Ovary (tissue), 9 donors: ENCODE results near the gene DPF3. TPM values are rescaled to one million over a fixed set of nuclear protein-coding genes. Genes with fewer than 3 reads are reported as not detected.

Experiments used
- DNase-seq, 5 donors: peaks; one replicate each; pipeline ENCODE4 v3.0.0-alpha.2; 2019 to 2020
- H3K27ac ChIP-seq, 2 donors: fragments of 200-600 bp; one replicate each; pipeline versions ENCODE4 v1.5.1 to v1.8.0; 2019 to 2022
- H3K27me3 ChIP-seq: fragments of 200-600 bp; one replicate; pipeline ENCODE4 v1.8.0; 2022
- H3K36me3 ChIP-seq: fragments of 200-600 bp; sonication (generic); one replicate; pipeline ENCODE4 v1.5.1; 2019
- H3K4me1 ChIP-seq: one replicate; pipeline ENCODE4 v1.8.1; 2013; ENCODE audit warnings: mild to moderate bottlenecking, moderate library complexity; ENCODE audit not compliant: insufficient read depth
- H3K4me3 ChIP-seq: fragments of 200-600 bp; sonication (generic); one replicate; pipeline ENCODE4 v1.5.1; 2017
- H3K9me3 ChIP-seq, 2 donors: fragments of 200-600 bp in 1 of 2; sonication (generic) in 1 of 2; one replicate each; pipeline versions ENCODE4 v1.5.1 to v1.8.1; 2013 to 2019; ENCODE audit warnings: mild to moderate bottlenecking in 1 of 2, moderate library complexity in 1 of 2
- CTCF ChIP-seq, 3 donors: fragments of 450-650 bp in 2 of 3; fragments of 200-600 bp in 1 of 3; IDR thresholded peaks; one replicate each; pipeline versions ENCODE4 v1.5.1 to v1.8.0; 2016 to 2022; ENCODE audit warnings: antibody characterized with exemption in 3 of 3, mild to moderate bottlenecking in 1 of 3
- EP300 ChIP-seq: sonication (generic); formaldehyde crosslinking; IDR thresholded peaks from one replicate; pipeline ENCODE4 v1.6.1; 2017; ENCODE audit warnings: antibody characterized with exemption
- POLR2A ChIP-seq: fragments of 450-650 bp; IDR thresholded peaks from one replicate; pipeline ENCODE4 v1.6.1; 2017; ENCODE audit warnings: antibody characterized with exemption, mild to moderate bottlenecking, moderate library complexity
- WGBS, 3 donors: extraction: QIAGEN DNeasy Blood & Tissue Kit in 1 of 3; methylation state at CpG; one replicate each; pipeline versions ENCODE4 v1.1.5 to v1.1.7; 2013 to 2017; 5-methylcytosine and 5-hydroxymethylcytosine counted together
- intact Hi-C, 4 donors: fragments of 100-400 bp; cut with DNase I; formaldehyde crosslinking; loops; one replicate each; pipeline versions ENCODE4 v1.11.0 to v1.15.1; 2022 to 2023
- polyA plus RNA-seq, 2 donors: library from polyadenylated mRNA; stranded (reverse); fragments of 200-250 nt in 1 of 2; fragments of 350-450 nt in 1 of 2; fragmentation: Illumina TruSeq in 1 of 2; extraction: RNeasy Lipid Tissue Mini Kit (QIAGEN cat#74804) in 1 of 2; gene quantifications; one replicate each; pipeline ENCODE4 v1.2.3, GENCODE V29; 2013 to 2014
- total RNA-seq, 7 donors: library from RNA; depleted of rRNA in 2 of 7; stranded (reverse); fragments of >200 nt in 2 of 7; fragmentation: NEBNext Ultra II Directional in 3 of 7; extraction: Animal tissue kit (Norgen Biotek cat#: 25700) in 3 of 7; gene quantifications; one replicate each; pipeline versions ENCODE4 v1.1.0 to v1.2.4, GENCODE V29; 2016 to 2023
- donor health status: DM: no; HTN: no; CAD: no; lungs with moderate emphysema.
- donor health status: DM: no; HTN: no; CAD: no.
- donor health status: Bipolar disorder and iron deficiency.
- donor health status: DM: yes; HTN: yes; CAD: no.
- donor health status: DM: no; HTN: no; CAD: no.
- donor health status: DM: yes; HTN: yes; CAD: no.

The DPF3 gene
- total and polyA plus RNA-seq, 9 donors = 6.3 to 34.4 (median 21.9) TPM

GRCh38 chr14:72932893-72933292 lies 39.0 kb upstream of the DPF3 start:
- H3K27ac ChIP-seq = no peak overlapping the region
- TF ChIP-seq EP300 (no peak), CTCF (IDR thresholded peaks at IDR 0.05) (no peak), POLR2A (no peak)
- no peak for DNase-seq
- H3K36me3 ChIP-seq = no peaks in the 10 kb centered on the region
- no peak overlapping the region for H3K4me3 ChIP-seq
- H3K27me3 ChIP-seq = no peaks in the 10 kb centered on the region
- WGBS, 3 donors = 86 to 91% (median 88%) methylated on average over 7 of the region's 7 CpGs
- no peaks in the 10 kb centered on the region for H3K9me3 ChIP-seq
- no peaks in the 10 kb centered on the region for H3K4me1 ChIP-seq
- intact Hi-C loops = no loop called here

- Histone ChIP-seq H3K4me1 (peaks cover 1% of the 10 kb centered on the region), H3K27ac (no peak overlapping the region), H3K36me3 (no peaks in the 10 kb centered on the region), H3K9me3 (no peaks in the 10 kb centered on the region), H3K4me3 (no peak overlapping the region), H3K27me3 (no peaks in the 10 kb centered on the region)
- DNase-seq = no peak
- no peak for TF ChIP-seq POLR2A
- TF ChIP-seq CTCF (IDR thresholded peaks at IDR 0.05) = no peak
- TF ChIP-seq EP300 = no peak
- intact Hi-C loops = no loop called here
- WGBS, 3 donors = 90 to 95% (median 94%) methylated on average over 43 of the region's 43 CpGs
Observed at GRCh38 chr14:72929316-72930080, 35.6 kb upstream of the DPF3 start.

- Histone ChIP-seq H3K36me3 (no peaks in the 10 kb centered on the region), H3K27ac (no peak overlapping the region), H3K27me3 (no peaks in the 10 kb centered on the region), H3K9me3 (no peaks in the 10 kb centered on the region), H3K4me3 (no peak overlapping the region), H3K4me1 (peaks cover 1% of the 10 kb centered on the region)
- TF ChIP-seq EP300 (no peak), POLR2A (no peak), CTCF (IDR thresholded peaks at IDR 0.05) (no peak)
- 86 to 90% (median 86%) methylated on average over 13 to 21 of the region's 21 CpGs for WGBS, 3 donors
- peak in 1 of 5 donors; percentile 40 for DNase-seq
- intact Hi-C loops = no loop called here
Observed at GRCh38 chr14:72928872-72929271, 35.0 kb upstream of the DPF3 start.

- peaks cover 1% of the 10 kb centered on the region for H3K4me1 ChIP-seq
- H3K27ac ChIP-seq = peak within 1 kb of the TSS; percentile 14 to 78
- DNase-seq = peak; percentile 94 to 97 (median 95)
- intact Hi-C loops = no loop called here
- no peaks in the 10 kb centered on the region for H3K9me3 ChIP-seq
- TF ChIP-seq CTCF (IDR thresholded peaks at IDR 0.05) (no peak), POLR2A (no peak), EP300 (no peak)
- H3K27me3 ChIP-seq = no peaks in the 10 kb centered on the region
- H3K4me3 ChIP-seq = peak within 1 kb of the TSS; percentile 64
- no peaks in the 10 kb centered on the region for H3K36me3 ChIP-seq
- 0 to 1% (median 0%) methylated on average over 55 to 59 of the region's 59 CpGs for WGBS, 3 donors
Observed at GRCh38 chr14:72926292-72927028, 32.6 kb upstream of the DPF3 start, which contains the start of gene DCAF4. DCAF4 (plus strand) TSS chr14:72926464; CDS start chr14:72937979, 11,515 bp downstream.
